DOHH2 (cell line): ENCODE results near the gene RBM4B.

Experiments used
- CTCF ChIP-seq: fragments of 200-600 bp; sonication (generic); IDR thresholded peaks from one replicate; pipeline ENCODE4 v1.5.1; 2014; ENCODE audit warnings: antibody characterized with exemption, mild to moderate bottlenecking, low read depth, low read length; ENCODE audit not compliant: poor library complexity, severe bottlenecking
- EZH2phosphoT487 ChIP-seq: fragments of 200-600 bp; sonication (generic); IDR thresholded peaks from 2 replicates; pipeline ENCODE4 v1.6.1; 2017; ENCODE audit warnings: borderline replicate concordance, mild to moderate bottlenecking, antibody characterized with exemption, low read length, moderate library complexity, mixed read lengths

GRCh38 chr11:66721939-66722338, 44.3 kb upstream of the RBM4B start:
- no peak for TF ChIP-seq CTCF
- TF ChIP-seq EZH2phosphoT487 = no peak
